HG03103 (cell line): ENCODE data around the gene FGGY.

ENCODE experiments used
- ATAC-seq: cut with Tn5 transposase; IDR thresholded peaks from one replicate; pipeline ENCODE4 v1.9.1; 2021; ENCODE audit warnings: low read depth; ENCODE audit not compliant: unreplicated experiment

The FGGY gene

GRCh38 chr1:59768792-59769735 lies 472.2 kb downstream of the FGGY start:
- no peak for ATAC-seq

GRCh38 chr1:59769736-59770095 lies 472.8 kb downstream of the FGGY start:
- ATAC-seq = no peak

GRCh38 chr1:59771361-59771760 lies 474.5 kb downstream of the FGGY start:
- ATAC-seq = no peak

- ATAC-seq = no peak
Measured at GRCh38 chr1:59775480-59775879, 478.6 kb downstream of the FGGY start.

- no peak for ATAC-seq
Measured at GRCh38 chr1:59776960-59777852, 480.3 kb downstream of the FGGY start.

- no peak for ATAC-seq
Measured at GRCh38 chr1:59779949-59780348, 483.1 kb downstream of the FGGY start.

GRCh38 chr1:59788825-59789224 lies 491.9 kb downstream of the FGGY start:
- ATAC-seq = no peak

- ATAC-seq = no peak
Measured at GRCh38 chr1:59798600-59798999, 501.7 kb downstream of the FGGY start.

GRCh38 chr1:59803458-59804038 lies 506.7 kb downstream of the FGGY start:
- no peak for ATAC-seq

GRCh38 chr1:59804301-59804700 lies 507.4 kb downstream of the FGGY start:
- no peak for ATAC-seq

- ATAC-seq = no peak
Measured at GRCh38 chr1:59805554-59805953, 508.7 kb downstream of the FGGY start.
